GM19035 (cell line): ENCODE measurements around the gene TSSC4.
A peak's percentile ranks its signal among the peaks of the same experiment; 100 is the strongest.

Experiments
- ATAC-seq: cut with Tn5 transposase; IDR thresholded peaks from one replicate; pipeline ENCODE4 v1.9.1; 2021; ENCODE audit not compliant: unreplicated experiment

TSSC4 gene

DNA sequence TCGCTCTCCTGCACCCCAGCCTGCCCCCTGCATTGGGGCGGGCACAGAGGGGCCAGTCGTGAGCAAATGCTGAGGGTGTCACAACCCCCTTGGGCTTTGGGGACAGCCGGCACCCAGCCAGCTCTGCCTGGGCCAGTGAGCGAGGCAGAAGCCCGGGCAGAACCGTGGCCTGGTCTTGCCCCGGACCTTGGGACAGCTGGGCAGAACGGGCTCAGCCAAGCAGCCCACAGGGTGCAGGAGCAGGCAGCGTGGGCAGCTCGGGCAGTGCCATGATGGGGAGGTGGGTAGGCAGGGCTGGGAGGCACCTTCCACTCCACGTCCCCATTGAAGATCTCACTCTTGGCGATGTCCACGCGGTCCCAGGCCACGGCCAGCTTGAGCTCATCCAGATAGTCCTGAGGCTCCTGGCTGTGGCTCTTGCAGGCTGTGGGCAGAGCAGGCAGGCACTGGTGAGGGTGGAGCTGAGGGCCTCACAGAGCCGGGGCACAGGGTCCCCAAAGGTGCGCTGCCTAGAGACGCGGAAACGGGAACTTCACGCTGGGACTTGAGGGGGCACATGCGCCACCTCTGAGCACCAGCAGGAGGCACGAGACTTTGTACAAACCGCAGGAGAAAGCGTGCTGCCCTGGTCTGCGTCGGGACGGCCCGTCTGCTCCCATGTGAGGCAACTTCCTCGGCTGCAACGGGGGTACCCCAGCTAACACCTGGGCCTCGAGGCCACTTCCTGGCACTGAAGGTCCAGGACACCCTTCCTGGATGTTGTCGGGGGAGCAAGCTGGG is 15.2 kb downstream of the TSSC4 start:
- ATAC-seq, result no peak

DNA sequence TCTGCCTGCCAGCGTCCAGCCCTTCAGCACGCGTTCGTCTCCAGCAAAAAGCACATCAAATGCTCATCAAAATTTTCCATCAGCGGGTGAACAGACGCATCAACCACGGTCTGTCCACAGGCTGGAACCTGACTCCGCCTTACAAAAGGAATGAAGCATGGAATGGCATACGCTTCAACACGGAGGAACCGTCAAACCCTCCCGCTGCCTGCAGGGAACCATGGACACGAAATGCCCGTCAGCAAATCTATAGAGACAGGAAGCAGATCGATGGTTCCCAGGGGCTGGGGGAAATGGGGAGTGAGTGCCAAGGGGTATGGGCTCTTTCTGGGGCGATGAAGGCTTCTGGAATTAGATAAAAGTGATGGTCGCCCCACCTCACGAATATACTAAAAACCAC is 16.2 kb downstream of the TSSC4 start:
- no peak for ATAC-seq

DNA sequence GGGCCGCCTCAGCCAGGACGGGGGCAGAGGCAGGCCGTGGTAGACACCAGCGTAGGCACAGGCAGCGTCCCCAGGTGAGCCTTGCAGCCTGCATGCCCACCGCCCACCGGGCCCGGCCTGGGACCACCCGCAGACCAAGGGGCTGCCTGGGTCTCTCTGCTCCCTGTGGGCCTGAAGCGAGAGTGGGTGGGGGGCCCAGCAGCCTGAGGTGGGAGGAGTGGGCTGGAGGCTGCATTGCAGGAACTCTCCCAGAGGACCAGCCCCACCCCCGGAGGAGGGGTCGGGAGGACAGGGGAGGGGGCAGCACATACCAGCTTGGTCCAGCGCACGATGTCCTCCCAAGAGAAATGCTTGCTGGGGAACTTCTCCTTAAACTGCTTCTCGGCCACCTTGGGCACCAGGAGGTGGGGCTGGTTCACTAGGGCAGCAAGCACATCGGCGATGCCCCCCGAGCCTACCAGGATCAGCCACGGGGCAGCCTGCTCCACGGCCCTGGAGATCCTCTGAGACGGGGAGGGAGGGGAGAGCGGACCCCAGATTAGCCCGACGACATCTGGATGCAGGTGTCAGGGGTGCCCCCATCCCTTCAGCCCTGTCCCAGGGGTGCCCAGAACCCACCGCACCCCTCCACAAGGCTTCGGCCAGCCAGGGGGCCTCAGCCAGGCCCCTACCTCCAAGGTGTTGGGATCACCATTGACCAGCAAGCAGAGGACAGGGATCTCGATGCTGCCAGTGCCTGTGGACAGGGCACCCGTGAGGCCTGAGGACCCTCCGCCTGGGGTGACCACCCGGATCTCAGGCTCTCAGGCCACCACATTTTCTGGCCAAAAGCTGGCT is 17.5 kb downstream of the TSSC4 start:
- ATAC-seq, result no peak

DNA sequence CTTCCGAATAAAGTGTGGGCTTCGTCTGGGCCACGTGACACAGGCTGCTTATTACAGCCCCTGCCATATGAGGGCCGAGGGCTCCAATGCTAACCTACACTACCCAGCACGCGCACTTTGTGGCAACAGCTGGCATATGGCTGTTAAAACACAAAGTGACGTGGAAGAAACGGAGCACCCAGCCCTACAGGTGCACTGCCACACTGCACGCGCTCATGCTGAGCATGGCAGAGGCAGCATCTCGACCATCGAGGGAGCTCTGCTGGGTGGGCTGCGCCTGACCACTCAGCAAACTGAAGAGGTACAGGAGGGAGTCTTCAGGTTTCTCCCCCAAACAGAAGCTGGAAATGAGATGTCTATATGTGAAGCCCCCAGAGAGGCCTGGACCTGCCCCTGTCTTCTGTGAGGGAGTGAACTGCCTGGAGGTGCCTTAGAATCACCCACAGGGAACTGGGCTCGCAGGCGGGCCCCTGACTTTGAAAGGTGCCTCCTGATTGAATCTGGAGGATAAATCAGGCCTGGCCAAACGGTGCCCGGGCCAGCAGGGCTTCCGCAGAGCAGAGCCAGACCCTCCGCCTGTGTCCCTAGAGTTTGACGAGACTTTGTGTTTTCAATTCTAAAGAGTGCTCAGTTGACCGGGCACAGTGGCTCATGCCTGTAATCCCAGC is 18.3 kb downstream of the TSSC4 start:
- no peak for ATAC-seq

DNA sequence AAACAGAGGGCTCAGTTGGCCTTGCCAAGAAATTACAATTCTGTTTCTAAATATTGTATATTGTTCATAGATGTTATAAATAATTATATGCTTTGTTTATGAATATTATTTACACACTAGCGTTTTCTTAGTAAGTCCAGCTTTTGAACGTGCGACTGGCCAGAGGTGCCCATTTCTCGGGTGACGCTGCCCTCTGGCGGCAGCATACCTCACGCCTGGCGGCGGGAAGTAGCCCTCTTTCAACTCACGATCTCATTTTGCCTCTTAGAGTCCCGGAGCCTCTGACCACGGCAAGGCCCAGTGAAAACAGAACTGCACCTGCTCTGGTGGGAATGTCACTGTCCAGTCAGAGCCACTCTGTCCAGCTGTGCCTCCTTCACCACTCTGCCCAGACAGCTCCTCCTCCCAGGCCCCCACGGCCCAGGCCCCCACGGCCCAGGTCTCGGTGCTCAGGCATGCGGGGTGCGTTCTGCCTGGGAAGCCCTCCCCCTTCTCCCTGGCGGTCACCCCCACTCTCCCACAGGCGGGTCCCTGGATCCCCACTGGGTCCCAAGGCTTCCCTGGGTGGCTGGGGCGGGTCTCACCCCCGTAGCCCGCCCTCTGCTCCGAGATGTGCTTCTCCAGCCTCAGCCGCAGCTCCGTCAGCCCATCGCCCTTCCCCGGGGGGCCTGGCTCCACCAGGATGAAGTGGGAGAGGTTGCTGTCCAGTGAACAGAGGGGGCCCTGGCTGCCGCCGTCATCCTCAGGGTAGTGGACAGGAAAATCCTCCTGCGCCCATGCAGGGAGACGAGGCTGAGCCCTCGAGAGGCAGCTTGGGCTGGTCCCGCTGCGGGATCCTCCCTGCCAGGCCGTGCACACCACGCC is 19.3 kb downstream of the TSSC4 start:
- no peak for ATAC-seq

DNA sequence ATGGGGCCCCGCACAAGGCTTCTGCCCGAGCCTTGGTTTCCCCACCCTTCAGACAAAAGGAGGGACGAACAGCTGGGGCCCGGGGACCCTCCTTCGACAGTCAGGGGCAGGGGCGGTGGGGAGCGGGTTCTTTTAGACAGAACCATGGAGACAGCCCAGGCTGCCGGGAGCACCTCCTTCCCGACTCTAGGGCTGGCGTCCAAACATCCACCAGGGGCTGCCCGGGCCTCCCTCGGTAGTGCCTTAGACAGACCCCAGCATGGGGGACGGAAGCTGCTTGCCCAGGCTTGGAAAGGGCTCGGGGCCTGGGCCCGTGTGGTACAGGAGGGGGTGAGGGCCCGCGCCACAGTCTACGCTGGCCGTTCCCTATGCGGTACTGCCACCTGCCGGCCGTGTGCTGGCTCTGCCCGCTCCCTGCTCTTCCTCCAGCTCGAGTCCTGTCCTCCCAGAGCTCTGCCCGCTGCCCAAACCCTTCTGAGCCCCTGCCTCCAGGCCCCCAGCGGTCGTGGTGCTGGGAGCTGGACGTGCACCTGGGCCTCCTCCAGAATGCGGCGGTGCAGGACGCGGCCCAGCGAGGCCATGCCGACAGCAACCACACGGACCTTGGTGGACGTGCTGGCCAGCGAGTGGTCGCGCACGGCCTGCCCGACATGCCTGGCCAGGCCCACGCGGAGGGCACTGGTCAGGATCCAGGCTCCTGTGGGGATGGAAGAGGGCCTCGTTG is 20.1 kb downstream of the TSSC4 start:
- ATAC-seq, result peak; percentile 65

DNA sequence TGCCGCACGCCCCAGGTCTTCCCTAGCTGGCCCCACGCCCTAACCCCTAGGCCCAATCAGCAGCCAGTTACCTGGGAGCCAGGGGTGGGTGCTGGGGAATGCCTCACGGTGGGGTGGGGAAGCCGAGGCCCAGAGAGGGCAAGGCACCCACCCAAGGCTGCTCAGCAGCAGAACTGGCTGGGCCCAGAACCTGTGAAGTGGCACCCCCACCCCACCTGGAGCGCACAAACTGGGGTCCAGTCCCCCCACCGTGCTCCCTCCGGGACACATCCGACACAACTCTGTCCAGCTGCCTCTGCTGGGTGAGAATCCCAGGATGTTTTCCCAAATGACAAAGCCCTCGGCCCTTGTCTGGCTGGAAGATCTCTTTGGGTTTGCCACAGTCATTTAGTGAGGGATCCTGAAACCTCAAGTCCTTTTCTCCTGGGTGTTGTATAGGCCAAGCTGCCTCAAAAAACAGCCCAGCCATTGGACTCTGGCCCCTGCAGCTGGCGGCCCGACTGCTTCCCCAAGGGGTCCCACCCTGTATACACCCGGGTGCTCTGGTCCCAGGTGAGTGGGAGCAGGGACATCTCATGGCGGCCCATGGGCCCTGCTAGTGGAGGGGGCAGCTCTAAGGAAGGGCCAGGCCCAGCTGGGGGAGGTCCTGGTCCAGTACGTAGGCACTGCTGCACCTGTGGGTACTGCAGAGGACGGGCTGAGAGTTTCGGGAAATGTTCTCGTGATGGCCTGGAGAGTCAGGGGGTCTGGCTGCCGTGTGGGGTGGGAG is 20.9 kb downstream of the TSSC4 start:
- ATAC-seq, result no peak

DNA sequence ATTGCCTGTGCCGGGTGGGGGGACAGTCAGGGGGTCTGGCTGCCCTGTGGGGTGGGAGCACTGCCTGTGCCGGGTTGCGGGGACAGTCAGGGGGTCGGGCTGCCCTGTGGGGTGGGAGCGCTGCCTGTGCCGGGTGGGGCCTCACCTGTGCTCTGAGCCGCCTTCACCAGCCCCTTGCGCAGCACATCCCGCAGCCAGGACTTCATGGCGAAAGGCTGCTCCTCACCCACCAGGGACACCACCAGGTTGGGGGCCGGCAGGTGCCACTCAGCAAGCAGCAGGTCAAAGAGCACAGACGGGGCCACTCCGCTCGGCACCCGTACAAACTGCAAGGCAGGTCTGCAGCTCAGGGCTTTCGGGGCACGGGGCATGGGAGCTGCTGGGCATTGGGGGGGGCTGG is 21.4 kb downstream of the TSSC4 start:
- ATAC-seq, result no peak

DNA sequence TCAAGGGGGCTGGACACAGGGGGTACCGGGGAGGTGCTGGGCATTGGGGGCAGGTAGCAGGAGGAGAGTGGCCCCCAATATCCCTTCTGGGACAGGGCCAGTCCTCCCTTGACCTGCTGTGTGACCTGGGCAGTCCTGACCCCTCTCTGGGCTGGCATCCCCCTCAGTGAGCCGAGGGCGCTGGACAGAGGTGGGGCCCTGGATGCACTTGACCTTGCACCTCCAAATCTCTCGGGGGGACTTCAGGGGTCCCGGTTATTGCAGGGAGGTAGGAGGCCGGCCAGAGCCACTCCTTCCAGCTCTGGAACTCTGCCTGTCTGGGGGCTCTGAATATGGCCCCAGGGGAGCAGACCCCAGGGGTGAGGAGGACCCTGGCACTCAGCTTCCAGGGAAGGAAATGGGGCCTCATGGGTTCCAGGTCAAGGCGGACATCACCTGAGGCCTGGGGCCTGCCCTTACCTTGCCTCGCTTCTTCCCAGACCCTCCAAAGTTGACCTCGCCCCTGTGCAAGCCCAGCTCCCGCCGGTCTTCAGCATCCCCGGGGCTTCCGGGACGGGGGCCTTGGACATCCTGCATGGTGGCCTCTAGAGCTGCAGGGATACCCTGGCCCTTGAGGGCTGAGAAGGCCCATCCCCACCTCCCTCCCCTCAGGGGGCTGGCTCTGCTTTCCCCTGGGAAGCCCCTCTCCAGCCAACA is 22.1 kb downstream of the TSSC4 start:
- no peak for ATAC-seq

DNA sequence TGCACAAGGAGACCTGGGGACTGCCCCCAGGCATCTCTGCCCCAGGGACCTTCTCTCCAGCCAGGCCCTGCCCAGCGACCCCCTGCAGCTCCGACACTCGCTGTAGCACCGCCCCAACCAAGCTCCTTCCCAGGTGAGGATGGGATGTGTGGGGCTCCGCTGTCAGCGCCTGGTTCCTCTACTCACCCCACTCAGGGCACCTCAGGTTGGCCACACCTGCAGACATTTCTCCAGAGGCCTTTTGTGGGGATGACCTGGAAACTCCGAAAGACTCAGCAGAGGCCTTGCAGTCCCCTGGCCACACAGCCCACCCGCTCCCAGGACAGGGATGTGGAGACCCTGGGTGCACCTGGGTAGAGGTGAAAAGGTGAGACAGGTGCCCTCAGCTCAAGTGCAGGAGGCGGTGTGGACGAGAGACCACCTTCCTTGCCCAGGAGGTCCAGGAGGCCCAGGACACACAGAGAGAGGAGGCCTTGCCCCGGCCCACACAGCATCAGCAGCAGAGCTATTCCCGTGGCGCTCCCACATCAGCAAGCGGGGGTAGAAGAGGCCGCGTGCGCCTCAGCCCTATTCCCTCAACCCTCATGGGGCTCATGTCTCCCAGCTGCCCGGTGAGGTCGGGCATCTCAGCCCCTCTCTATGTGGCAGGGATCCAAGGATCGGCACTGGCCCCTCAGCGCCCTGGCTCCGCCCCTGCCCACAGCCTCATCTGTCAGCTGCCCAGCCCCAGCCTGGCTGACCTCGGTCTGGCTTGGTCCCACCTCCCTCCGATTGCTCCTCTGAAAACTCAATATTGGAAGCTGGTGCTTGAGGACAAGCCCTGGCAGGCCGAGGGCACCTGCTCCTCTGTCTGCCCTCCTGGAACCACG is 22.8 kb downstream of the TSSC4 start:
- ATAC-seq, result no peak

DNA sequence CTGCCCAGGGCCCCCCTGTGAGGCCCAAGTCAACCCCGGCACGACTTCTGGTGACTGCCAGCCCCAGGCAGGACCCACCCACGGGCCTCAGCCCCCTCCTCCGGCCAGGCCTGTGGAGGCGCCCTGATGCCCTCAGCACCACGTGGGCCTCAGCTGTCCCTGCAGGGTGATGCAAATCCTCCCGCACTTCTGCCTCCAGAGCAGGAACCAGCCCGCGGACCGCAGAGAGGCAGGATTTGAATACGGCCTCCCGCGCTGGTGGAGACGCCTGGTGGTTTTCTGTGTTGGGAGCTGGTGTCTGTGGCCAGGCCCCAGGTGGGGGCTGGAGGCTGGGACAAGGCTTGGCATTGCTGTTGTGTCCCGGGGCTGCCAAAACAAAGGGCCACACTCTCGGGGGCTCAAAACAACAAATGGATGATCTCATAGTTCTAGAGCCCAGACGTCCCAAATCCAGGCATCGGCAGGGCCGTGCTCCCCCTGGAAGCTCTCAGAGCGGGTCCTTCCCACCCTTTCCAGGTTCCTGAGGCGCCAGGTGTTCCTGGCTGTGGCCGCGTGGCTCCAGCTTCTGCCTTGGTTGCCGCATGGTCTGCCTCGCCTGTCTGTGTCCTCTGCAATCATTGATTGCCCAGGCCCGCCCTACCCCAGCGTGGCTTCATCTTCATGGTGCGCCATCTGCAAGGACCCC is 24.4 kb downstream of the TSSC4 start:
- ATAC-seq, result no peak

DNA sequence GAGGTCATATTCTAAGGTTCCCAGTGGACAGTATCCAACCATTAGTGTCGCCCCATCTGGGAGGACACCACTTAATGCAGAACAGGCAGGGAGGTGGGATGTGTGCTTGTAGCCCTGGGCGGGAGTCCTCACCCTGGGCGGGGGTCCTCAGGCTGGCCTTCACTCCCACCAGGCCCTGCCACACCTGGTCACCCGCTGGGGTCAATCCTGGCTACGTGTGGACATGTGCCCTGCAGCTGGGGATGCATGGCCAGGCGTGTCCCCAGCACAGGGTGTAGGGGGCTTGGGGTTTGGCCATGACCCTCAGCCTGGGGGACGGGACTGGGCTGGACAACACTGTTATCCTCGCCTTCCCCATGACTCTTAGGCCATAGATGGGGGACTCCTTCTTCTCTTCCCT is 25.0 kb downstream of the TSSC4 start:
- ATAC-seq, result no peak

DNA sequence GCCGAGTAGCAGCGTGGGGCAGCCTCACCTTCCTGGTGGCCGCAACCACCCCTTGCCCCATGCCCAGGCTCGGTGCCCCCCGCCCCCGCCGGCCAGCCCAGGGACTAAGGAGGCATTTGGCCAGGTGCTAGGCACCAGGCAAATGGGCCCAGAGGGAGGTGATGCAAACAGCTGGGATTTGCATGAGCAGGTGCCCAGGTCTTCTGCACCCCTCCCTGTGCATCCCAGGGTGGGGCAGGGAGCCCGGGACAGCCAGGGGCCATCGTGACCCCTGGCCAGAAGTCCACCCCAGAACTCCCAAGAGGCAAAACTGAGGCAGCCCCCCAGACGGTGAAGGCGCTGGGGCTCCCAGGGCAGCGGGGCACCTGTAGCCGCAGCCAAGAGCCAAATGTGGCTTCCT is 25.7 kb downstream of the TSSC4 start:
- no peak for ATAC-seq

DNA sequence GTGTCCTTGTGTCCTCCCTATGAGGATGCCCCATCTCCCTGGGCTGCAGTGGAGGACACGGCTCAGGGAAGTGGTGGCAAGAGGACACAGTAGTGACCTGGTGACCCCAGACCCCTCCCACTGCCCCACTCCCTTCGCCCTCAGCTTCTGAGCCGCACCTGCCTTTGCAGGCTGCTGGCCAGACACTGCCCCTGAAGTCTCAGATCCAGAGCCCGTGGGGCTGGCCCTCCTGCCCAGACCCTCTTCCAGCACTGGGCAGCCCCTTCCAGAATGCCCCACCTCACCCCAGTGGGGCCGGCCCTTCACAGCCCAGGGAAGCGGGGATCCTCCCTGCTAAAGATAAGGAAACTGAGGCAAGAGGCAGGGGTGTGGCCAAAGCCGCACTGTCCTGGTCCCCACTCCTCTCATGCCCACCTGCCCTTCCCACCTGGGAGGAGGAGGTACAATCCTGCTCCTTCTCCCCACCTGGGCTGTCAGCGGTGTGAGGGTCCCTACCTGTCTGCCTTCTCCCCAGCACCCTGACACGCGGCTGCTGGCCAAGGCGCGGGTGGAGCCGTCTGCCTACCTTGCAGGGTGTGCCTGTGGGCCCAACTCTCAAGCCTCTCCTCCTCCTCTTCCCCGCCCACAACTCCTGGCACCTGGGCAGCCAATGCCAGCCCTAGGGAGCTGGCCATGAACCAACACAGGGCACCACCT is 26.4 kb downstream of the TSSC4 start:
- no peak for ATAC-seq

DNA sequence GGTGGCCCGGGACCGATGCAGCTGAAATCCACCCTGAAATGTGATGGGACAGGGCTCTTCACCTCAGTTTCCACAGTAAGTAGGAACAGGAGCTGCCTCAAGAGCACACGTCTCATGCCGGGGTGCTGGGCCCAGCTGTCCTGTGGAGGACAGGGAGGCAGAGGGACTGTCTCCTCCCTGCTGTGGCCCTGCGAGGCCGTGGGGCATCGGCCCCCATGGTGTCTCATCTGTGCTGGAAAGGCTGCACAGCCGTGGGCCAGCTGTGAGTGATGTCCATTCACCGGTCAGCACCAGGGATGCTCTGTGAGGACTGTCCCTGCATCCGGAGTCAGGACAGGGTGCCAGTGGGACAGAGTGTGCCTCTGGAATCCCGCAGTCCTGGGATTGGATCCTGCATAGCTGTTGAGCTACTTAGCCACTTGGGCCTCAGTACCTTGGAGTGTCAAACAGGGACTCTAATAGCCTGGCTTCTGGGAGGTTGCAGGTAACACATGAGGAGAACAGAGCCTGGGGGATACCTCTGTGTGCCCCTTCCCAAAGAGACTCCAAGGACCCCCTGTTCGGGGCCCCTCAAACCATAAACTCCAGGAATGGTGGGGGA is 27.3 kb downstream of the TSSC4 start:
- no peak for ATAC-seq

DNA sequence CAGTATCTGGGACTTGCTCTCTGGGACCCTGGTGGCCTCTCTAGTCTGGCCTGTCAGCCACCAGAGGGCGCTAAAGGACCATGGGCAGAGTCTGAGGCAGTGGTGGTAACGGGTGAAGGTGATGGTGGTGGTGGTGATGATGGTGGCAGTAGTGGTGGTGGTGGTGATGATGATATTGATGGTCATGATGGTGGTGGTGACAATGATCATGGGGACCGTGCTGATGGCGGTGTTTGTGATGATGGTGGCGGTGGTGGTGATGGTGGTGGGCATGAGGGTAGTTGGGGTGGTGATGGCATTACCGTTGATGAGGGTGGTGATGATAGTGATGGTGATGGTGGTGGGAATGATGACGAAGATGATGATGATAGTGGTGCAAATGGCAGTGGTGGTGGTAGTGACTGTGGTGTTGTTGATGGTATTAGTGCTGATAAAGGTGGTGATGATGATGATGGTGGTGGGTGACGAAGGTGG is 27.8 kb downstream of the TSSC4 start:
- no peak for ATAC-seq
